Measurements from ENCODE around the gene PCDHA11.

PCDHA11 gene

GRCh38 chr5:140883927-140884697, 15.4 kb downstream of the PCDHA11 start:
- H3K4me3 ChIP-seq (ENCODE audit: low read depth in 1 of 2, low read length in 2 of 2): no peak overlapping the region
- H3K9ac ChIP-seq (ENCODE audit: low read length): no peak overlapping the region
- peaks cover 6% of the 10 kb centered on the region for H3K9me3 ChIP-seq (ENCODE audit: low read length)
- H3K27ac ChIP-seq (ENCODE audit: low read depth, low read length): no peak overlapping the region
- no peaks in the 10 kb centered on the region for H3K4me1 ChIP-seq (ENCODE audit: insufficient read depth, low read length)
- no peaks in the 10 kb centered on the region for H3K36me3 ChIP-seq (ENCODE audit: insufficient read depth, low read length)
- peaks cover 0 to 4% of the 10 kb centered on the region in 2 donors for H3K27me3 ChIP-seq (ENCODE audit: control insufficient read depth in 1 of 2, insufficient read depth in 2 of 2, low read length in 2 of 2)

GRCh38 chr5:140916325-140916724, 47.6 kb downstream of the PCDHA11 start:
- Histone ChIP-seq H3K4me1 (ENCODE audit: insufficient read depth, low read length) (no peaks in the 10 kb centered on the region), H3K27ac (ENCODE audit: low read depth, low read length) (no peak overlapping the region), H3K4me3 (ENCODE audit: low read depth in 1 of 2, low read length in 2 of 2) (no peak overlapping the region), H3K36me3 (ENCODE audit: insufficient read depth, low read length) (no peaks in the 10 kb centered on the region), H3K9ac (ENCODE audit: low read length) (no peak overlapping the region), H3K27me3 (ENCODE audit: control insufficient read depth in 1 of 2, insufficient read depth in 2 of 2, low read length in 2 of 2) (no peaks in the 10 kb centered on the region), H3K9me3 (ENCODE audit: low read length) (peaks cover 4% of the 10 kb centered on the region)

All from muscle layer of colon (tissue), 2 donors.